ENCODE data around the gene PRDM16. TPM values are rescaled to one million over a fixed set of nuclear protein-coding genes. Genes with fewer than 3 reads are reported as not detected.

PRDM16 gene
- polyA plus RNA-seq, 1 of the 3 experiments (the other 2 are of a cell fraction) = not detected

DNA sequence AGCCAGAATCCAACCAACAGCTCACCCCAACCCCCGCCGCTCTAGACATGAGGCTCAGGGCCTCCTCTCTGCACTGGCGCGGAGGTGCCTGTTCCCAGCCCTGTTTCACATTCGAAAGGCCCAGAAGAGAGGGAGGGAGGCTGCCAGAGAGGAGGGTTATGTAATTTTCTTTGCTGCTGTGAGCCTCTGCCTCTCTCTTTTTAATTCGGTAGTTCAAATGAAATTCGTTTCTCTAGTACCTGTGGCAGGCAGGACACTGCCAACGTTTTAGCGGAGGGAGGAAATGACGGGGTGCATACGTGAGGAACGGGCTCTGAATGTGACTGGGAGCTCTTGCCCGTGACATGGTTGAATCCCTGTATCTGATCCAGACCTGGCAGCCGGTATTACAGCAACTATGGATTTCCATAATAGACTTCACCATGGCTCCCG lies 9.4 kb downstream of the PRDM16 start:
- CTCF ChIA-PET = interaction anchor here (1.0 kb wide), 1 partner anchor 12 kb away, joined by 3 read pairs; no protein-coding TSS in a partner anchor
- no peak overlapping the region for H3K4me3 ChIP-seq (ENCODE audit: low read depth in 2 of 2, low read length in 1 of 2)
- H3K27ac ChIP-seq (ENCODE audit: low read depth in 2 of 2, low read length in 1 of 2) = no peak overlapping the region

DNA sequence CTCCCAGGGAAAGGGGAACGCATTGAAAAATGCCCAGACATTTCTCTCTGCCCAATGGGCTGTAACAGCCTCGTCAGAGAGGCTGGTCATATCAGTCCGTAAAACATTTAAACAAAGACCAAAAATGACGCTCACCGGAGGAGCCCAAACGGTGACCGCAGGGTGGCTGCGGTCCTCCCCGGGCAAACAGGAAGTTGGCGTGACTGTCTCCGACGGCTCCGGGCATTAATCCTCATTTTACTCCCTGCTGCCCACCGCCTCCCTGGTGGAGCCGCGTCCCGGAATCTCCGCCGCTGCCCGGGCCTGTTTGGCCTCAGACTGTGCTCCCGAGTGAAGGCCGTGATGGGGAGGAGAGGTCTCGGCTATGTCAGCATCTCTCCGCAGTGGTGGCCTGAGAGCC lies 9.9 kb downstream of the PRDM16 start:
- 43% methylated on average over 12 of the region's 24 CpGs for WGBS (ENCODE audit: low lambda C conversion rate)
- Histone ChIP-seq H3K9me2 (no peaks in the 10 kb centered on the region), H3K4me3 (ENCODE audit: low read depth in 2 of 2, low read length in 1 of 2) (no peak overlapping the region), H3K4me2 (no peak overlapping the region), H3K79me2 (ENCODE audit: insufficient read depth) (no peaks in the 10 kb centered on the region), H3K4me1 (ENCODE audit: control insufficient read depth in 1 of 2, insufficient read depth in 2 of 2, low read depth in 1 of 2, low read length in 1 of 2) (no peaks in the 10 kb centered on the region), H4K20me1 (ENCODE audit: insufficient read depth) (no peaks in the 10 kb centered on the region), H3K27ac (ENCODE audit: low read depth in 2 of 2, low read length in 1 of 2) (no peak overlapping the region), H2AFZ (ENCODE audit: low read depth) (no peak overlapping the region), H3K9me3 (no peaks in the 10 kb centered on the region), H3K9ac (no peak overlapping the region), H3F3A (replicated peaks; ENCODE audit: insufficient read depth) (no peaks in the 10 kb centered on the region), H3K36me3 (replicated peaks in 1 of 2; ENCODE audit: control insufficient read depth in 1 of 2, insufficient read depth in 2 of 2, low read length in 1 of 2) (no peaks in the 10 kb centered on the region), H3K27me3 (ENCODE audit: insufficient read depth) (peaks cover 36% of the 10 kb centered on the region)
- ChIA-PET CTCF (interaction anchor here (1.0 kb wide), 1 partner anchor 13 kb away, joined by 3 read pairs; no protein-coding TSS in a partner anchor), POLR2A (no interaction called here)
- no peak for DNase-seq
- TF ChIP-seq FOSL2 (IDR thresholded peaks at IDR 0.05; ENCODE audit: borderline replicate concordance, low read depth) (no peak), RXRA (IDR thresholded peaks at IDR 0.05; ENCODE audit: borderline replicate concordance, low read depth) (no peak), SMC3 (IDR thresholded peaks at IDR 0.05; ENCODE audit: low read depth, low read length) (no peak), FOXM1 (IDR thresholded peaks at IDR 0.05; ENCODE audit: low read depth) (no peak), GATA2 (CRISPR knock-in tag; IDR thresholded peaks at IDR 0.05) (no peak), GABPA (IDR thresholded peaks at IDR 0.05; ENCODE audit: low read depth) (no peak), TAF1 (IDR thresholded peaks at IDR 0.05; ENCODE audit: borderline replicate concordance, low read depth, low read length) (no peak), MXI1 (IDR thresholded peaks at IDR 0.05; ENCODE audit: low read depth, low read length) (no peak), CHD2 (IDR thresholded peaks at IDR 0.05; ENCODE audit: low read length, partially characterized antibody) (no peak), RAD21 (IDR thresholded peaks at IDR 0.05; ENCODE audit: low read length) (no peak), JUND (IDR thresholded peaks at IDR 0.05) (no peak), RFX5 (IDR thresholded peaks at IDR 0.05; ENCODE audit: low read length) (no peak)
- TF ChIP-seq, protein P1, sequence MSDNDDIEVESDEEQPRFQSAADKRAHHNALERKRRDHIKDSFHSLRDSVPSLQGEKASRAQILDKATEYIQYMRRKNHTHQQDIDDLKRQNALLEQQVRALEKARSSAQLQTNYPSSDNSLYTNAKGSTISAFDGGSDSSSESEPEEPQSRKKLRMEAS (IDR thresholded peaks at IDR 0.05; ENCODE audit: low read depth) = no peak
- TF ChIP-seq, protein P2, sequence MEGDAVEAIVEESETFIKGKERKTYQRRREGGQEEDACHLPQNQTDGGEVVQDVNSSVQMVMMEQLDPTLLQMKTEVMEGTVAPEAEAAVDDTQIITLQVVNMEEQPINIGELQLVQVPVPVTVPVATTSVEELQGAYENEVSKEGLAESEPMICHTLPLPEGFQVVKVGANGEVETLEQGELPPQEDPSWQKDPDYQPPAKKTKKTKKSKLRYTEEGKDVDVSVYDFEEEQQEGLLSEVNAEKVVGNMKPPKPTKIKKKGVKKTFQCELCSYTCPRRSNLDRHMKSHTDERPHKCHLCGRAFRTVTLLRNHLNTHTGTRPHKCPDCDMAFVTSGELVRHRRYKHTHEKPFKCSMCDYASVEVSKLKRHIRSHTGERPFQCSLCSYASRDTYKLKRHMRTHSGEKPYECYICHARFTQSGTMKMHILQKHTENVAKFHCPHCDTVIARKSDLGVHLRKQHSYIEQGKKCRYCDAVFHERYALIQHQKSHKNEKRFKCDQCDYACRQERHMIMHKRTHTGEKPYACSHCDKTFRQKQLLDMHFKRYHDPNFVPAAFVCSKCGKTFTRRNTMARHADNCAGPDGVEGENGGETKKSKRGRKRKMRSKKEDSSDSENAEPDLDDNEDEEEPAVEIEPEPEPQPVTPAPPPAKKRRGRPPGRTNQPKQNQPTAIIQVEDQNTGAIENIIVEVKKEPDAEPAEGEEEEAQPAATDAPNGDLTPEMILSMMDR (IDR thresholded peaks at IDR 0.05) = no peak
- TF ChIP-seq, protein P3, sequence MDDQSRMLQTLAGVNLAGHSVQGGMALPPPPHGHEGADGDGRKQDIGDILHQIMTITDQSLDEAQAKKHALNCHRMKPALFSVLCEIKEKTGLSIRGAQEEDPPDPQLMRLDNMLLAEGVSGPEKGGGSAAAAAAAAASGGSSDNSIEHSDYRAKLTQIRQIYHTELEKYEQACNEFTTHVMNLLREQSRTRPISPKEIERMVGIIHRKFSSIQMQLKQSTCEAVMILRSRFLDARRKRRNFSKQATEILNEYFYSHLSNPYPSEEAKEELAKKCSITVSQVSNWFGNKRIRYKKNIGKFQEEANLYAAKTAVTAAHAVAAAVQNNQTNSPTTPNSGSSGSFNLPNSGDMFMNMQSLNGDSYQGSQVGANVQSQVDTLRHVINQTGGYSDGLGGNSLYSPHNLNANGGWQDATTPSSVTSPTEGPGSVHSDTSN (IDR thresholded peaks at IDR 0.05) = no peak
- TF ChIP-seq, protein P4, sequence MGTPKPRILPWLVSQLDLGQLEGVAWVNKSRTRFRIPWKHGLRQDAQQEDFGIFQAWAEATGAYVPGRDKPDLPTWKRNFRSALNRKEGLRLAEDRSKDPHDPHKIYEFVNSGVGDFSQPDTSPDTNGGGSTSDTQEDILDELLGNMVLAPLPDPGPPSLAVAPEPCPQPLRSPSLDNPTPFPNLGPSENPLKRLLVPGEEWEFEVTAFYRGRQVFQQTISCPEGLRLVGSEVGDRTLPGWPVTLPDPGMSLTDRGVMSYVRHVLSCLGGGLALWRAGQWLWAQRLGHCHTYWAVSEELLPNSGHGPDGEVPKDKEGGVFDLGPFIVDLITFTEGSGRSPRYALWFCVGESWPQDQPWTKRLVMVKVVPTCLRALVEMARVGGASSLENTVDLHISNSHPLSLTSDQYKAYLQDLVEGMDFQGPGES (IDR thresholded peaks at IDR 0.05; ENCODE audit: low read depth, low read length) = no peak

More for the DNA sequence above, 9.4 kb downstream of the PRDM16 start:
- Histone ChIP-seq H3K9me2 (no peaks in the 10 kb centered on the region), H3F3A (replicated peaks; ENCODE audit: insufficient read depth) (no peaks in the 10 kb centered on the region), H3K36me3 (replicated peaks in 1 of 2; ENCODE audit: control insufficient read depth in 1 of 2, insufficient read depth in 2 of 2, low read length in 1 of 2) (no peaks in the 10 kb centered on the region), H3K9me3 (no peaks in the 10 kb centered on the region), H4K20me1 (ENCODE audit: insufficient read depth) (no peaks in the 10 kb centered on the region), H3K9ac (no peak overlapping the region), H3K27me3 (ENCODE audit: insufficient read depth) (peaks cover 40% of the 10 kb centered on the region), H2AFZ (ENCODE audit: low read depth) (no peak overlapping the region), H3K4me2 (no peak overlapping the region), H3K4me1 (ENCODE audit: control insufficient read depth in 1 of 2, insufficient read depth in 2 of 2, low read depth in 1 of 2, low read length in 1 of 2) (no peaks in the 10 kb centered on the region), H3K79me2 (ENCODE audit: insufficient read depth) (no peaks in the 10 kb centered on the region)
- POLR2A ChIA-PET = no interaction called here
- 33% methylated on average over 15 of the region's 15 CpGs for WGBS (ENCODE audit: low lambda C conversion rate)
- no peak for DNase-seq
- TF ChIP-seq, protein P5, sequence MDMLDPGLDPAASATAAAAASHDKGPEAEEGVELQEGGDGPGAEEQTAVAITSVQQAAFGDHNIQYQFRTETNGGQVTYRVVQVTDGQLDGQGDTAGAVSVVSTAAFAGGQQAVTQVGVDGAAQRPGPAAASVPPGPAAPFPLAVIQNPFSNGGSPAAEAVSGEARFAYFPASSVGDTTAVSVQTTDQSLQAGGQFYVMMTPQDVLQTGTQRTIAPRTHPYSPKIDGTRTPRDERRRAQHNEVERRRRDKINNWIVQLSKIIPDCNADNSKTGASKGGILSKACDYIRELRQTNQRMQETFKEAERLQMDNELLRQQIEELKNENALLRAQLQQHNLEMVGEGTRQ (IDR thresholded peaks at IDR 0.05; ENCODE audit: borderline replicate concordance, low read depth, low read length) = no peak
- TF ChIP-seq FOXM1 (IDR thresholded peaks at IDR 0.05; ENCODE audit: low read depth) (no peak), RXRA (IDR thresholded peaks at IDR 0.05; ENCODE audit: borderline replicate concordance, low read depth) (no peak), NFIC (IDR thresholded peaks at IDR 0.05; ENCODE audit: borderline replicate concordance) (no peak), RCOR1 (IDR thresholded peaks at IDR 0.05; ENCODE audit: low read length) (no peak), MXI1 (IDR thresholded peaks at IDR 0.05; ENCODE audit: low read depth, low read length) (no peak), EZH2phosphoT487 (IDR thresholded peaks at IDR 0.05; ENCODE audit: borderline replicate concordance, low read depth) (no peak), YY1 (IDR thresholded peaks at IDR 0.05; ENCODE audit: low read depth) (no peak), ELF1 (IDR thresholded peaks at IDR 0.05) (no peak), TCF12 (IDR thresholded peaks at IDR 0.05) (no peak), SMC3 (IDR thresholded peaks at IDR 0.05; ENCODE audit: low read depth, low read length) (no peak), TAF1 (IDR thresholded peaks at IDR 0.05; ENCODE audit: borderline replicate concordance, low read depth, low read length) (no peak)

Data from SK-N-SH (cell line).